NOMO-1 treated with DMSO at 0.1 percent for 48 hours (cell line): ENCODE data around the gene PDE4B.
"Not testable (repeated sequence)": the region's sequence is repeated elsewhere in the genome, so short reads cannot be mapped to it uniquely, and the experiment has no call there.

ENCODE experiments used
- DNase-seq: peaks from one replicate; lab custom pipeline; 2025; ENCODE audit not compliant: unreplicated experiment; lab: John Stamatoyannopoulos, UW

The PDE4B gene

DNA sequence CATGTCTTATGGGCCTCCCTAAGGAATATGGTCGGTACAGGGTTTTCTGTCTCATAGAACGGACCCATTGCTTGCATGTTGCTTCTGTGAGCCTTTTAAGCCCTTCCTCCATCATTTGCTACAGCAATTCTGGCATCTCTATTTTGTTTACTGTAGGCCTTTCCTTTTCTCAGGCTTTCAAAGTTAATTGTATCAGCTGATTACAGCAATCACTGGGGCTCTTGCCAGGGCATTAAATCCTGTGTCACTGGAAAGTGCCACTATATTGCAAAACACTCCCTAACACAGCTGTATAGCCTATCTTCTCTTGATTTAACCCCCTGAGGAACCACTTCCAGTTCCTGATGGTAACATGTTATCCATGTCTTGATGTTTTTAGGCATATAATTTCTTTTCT is 156.5 kb downstream of the PDE4B start:
- DNase-seq = no peak

DNA sequence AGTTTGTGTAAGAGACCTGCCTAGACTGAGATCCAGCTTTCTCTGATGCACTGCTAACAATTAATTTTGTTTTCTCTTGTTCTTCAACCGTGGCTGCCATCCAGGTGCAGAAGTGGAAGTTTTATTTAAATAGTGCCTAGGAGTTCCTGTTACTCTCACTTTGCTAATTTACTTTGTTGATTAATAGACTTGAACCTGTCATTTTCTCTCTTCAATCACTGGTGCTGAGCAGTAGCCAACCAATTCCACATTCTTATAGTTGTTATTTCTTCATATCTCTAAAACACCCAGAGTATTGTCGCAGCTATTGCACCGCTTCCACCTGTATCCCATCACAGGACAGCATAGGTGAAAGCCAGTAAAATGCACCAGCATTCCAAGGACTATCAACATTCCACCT is 157.2 kb downstream of the PDE4B start:
- no peak for DNase-seq

DNA sequence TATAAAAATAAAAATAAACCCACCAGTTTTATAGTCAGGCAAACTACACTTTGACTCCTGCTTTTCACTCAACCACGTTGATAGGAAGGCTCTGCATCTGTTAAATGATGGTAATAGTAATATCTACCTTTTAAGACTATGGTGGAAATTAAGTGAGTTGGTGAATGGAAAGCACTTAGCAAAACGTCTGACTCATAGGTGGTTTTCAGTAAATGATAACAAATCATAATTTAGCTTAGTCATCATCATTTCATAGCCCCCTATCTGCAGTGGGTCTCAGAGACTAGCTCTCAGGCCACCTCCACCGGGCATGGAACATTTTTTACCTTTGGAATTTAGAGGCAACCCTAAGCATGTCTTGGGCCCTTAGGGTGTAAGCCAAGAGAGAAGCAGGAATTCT is 160.0 kb downstream of the PDE4B start:
- no peak for DNase-seq

DNA sequence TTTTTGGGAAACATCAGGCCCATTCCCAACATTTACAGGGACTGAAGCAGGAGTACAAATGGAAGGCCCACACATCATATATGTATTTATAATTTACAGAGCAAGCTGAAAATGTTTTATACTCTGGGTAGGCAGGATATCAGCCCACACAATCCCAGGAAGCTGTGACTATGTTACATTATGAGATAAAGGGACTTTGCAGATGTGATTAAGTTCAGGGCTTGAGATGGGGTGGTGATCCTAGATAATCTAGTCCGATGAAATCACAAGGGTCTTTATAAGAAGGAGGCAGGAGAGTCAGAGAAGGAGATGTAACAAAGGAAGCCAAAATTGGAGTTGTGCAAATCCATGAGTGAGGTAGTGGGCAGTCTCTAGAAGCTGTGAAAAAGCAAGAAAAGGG is 160.5 kb downstream of the PDE4B start:
- no peak for DNase-seq

DNA sequence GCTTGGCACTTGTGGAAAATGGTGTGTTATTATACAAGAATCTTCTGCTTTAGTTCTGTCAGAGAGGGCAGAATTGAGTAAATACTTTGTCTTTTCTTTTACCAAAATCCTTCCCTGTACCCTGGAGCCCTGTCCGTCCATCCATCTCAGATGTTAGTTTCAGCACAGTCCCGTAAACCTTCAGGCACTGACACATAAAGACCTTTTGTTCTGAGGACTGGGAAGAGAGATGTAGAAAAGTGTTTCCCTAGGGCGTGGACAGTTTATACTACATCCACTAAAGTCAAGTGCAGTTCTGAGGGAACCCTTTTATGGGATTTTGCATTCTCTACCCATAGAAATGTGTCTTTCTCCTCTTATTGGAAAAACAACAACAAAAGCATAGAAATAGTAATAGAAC is 162.4 kb downstream of the PDE4B start:
- no peak for DNase-seq

DNA sequence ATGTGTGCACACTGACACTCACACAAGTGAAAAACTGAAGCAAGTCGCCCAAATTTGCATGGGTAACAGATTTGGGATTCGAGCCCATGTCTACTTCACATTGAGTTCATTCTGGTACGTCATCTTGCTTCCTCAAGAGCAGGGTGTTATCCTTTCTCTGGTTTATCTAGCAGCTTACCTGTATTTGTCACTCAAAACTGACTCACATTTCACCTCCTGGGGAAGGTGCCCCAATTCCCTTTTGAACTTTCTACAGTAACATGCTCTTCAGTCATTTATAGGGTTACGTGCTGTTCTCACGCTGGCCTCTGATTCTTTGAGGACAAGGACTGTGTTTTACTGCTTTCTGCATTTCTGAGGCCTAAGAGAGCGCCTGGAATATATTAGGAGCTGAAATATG is 162.8 kb downstream of the PDE4B start:
- no peak for DNase-seq

DNA sequence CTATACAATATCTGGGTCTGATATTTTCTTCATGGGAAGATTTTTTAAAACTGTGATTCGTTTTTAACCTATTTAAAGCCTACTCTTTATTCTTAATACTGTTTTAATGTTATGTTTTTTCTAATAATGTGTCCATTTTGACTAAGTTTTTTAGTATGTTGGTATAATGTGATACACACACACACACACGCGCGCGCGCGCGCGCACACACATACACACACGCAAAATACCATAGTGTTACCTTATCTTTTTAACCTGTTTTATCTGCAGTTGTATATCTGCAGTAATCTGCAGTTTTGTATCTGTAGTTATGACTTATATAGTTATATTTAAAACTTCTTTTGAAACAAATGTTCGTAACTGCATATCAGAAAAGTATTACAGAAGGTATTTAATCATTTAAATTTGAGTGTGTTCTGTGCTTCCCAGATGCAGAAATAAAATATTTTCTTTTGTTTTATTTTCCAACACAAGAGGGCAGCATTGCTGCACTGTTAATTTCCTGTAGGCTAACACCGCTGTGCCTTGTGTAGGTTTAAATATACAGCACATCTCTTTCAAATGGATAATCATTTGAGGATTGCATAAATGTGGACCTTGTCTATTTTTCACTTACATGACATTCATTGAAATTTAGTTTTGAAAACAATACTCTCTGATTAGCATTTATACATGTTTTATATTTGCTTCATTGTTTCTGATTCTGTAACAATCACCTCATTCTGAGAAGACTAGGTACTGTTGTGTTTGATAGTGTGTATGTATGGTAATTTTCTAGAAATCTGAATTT is 166.1 kb downstream of the PDE4B start:
- DNase-seq = peak; percentile 39

DNA sequence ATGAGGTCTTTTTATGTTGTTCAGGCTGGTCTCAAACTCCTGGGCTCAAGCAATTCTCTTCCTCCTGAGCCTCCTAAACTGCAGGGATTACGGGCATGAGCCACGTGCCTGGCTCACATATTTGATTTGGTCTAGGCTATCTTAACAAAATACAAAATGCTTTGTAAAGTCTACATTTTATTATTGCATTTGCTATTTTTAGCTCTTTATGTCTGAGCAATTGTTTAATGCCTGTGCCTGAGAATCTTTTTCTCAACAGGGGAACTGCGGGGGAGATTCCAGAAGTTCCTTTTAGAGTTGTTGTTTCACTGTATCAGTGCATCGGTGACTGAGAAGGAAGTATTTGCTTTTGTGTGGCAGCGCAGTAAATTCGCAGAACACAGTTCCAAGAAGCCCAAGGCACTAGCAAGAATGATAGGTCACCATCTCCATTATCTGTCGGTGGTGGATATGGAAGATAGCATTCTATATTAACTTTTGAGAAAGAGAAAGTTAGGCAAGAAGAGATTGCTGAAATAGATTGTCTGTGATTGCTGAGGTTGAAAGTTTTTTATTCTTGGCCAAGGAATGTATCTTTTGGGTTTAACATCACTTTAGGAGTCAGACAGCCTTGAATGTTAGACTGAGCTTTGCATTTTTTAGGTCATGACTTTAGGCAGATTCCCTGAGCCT is 167.3 kb downstream of the PDE4B start:
- no peak for DNase-seq

DNA sequence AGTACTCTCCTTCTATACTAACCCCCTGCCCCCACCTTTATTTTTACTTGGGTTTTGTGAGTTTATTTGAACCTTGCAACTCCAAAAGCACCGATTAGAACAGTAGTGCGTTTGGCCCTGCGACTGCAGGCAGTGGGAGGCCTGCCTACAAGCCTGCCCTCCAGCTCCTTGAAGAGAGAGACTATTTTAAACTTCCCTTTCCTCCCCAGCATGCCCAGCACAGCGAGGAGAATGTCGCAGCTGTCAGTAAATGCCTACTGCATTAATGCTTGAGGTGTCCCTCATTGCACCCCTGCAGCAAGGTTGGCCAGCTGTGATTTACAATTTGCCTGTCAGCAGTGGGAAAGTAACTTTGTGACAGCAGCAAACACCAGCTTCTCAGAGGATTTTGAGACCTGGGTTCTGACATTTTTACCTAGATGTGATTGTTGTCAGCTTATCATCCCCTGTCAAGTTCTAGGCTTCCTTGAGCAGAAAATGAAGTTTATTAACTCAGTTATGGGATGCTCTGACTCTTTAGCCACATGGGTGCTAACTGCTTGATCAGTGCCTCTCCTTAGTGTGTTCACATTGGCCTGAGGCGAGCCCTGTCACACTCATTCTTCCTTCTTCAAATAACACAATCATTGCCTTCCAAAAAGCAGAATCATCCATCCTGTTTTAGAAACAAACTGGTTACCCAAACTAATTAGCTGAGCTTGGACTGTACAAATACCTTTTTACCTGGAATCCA is 170.6 kb downstream of the PDE4B start:
- DNase-seq = no peak

DNA sequence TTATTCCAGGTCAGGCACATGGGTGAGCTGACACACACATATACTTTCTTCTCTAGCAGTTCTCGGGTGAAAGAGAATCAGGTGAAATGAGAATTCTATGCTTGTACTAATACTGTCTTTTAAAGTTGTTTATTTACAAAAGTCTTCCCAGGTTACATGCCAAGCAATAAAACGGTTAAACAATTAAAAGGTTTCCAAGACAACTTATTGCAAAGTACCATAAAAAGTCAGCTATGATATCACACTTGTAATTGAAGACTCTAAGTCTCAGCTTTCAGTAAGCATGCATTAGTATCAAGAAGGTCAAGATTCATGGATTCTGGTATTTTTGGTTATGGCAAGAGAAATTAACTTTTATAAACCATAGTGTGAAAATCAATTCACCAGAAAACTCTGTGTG is 171.4 kb downstream of the PDE4B start:
- no peak for DNase-seq

DNA sequence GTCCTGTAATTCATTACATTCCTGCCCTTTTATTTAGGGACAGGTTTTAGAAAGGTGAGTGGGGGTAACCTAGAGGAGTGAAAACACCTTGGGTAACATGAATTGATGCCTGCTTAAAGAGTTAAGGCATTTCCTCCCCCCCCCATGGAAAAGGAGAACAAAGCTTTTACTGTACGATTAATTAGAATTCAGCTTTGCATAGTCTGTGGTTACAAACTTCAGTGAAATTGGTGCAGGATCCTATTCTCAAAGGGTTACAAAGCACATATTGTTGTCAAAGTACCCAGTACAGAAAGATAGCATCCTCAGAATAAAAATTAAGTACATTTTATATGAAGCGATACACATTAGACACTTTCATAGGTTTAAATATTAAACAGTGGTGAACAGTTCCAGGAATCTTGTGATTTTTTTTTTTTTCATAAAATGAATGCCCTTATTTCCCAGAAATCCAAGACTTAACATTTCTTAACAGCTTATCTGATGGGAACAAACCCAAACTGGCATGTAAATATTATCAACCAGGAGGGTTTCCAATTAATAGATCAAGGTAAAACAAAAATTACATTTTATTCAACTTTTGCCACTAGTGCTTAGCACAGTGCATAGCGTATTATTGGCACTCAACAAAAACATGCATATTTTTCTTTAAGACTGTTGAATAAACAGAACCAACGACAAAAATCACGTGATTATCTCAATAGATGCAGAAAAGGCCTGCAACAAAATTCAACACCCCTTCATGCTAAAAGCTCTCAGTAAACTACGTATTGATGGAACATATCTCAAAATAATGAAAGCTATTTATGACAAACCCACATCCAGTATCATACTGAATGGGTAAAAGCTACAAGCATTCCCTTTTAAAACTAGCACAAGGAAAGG is 172.7 kb downstream of the PDE4B start:
- no peak for DNase-seq

DNA sequence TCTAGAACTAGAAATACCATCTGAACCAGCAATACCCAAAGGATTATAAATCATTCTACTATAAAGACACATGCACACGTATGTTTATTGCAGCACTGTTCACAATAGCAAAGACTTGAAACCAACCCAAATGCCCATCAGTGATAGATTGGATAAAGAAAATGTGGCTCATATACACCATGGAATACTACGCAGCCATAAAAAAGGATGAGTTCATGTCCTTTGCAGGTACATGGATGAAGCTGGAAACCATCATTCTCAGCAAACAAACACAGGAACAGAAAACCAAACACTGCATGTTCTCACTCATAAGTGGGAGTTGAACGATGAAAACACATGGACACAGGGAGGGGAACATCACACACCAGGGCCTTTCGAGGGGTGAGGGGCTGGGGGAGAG is 174.8 kb downstream of the PDE4B start:
- DNase-seq = not testable (repeated sequence)

DNA sequence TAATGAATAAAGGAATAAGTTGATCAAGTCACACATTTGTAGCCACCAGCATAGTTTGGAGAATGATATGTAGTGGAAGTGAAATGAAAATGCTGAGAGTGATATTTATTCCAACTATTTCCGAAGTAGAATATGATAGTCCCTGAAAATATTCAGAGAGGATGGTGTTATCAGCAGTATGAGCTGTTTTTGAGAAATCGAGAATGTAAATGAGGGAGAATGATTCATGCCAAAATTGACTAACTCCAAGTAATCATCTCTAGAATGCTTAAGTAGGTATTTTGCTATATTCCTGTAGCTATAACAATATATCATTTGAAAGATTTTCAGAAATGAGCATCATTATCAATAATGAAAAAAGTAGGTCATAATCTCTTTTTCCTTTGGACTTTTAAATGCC is 178.9 kb downstream of the PDE4B start:
- DNase-seq = no peak

DNA sequence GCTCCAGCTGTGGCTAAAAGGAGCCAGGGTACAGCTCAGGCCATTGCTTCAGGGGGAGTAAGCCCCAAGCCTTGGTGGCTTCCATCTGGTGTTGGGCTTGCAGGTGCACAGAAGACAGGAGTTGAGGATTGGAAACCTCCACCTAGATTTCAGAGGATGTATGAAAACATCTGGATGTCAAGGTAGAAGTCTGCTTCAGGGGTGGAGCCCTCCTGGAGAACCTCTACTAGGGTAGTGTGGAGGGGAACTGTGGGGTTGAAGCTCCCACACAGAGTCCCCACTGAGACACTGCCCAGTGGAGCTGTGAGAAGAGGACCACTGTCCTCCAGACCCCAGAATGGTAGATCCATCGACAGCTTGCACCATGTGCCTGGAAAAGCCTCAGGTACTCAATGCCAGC is 183.0 kb downstream of the PDE4B start:
- DNase-seq = no peak

DNA sequence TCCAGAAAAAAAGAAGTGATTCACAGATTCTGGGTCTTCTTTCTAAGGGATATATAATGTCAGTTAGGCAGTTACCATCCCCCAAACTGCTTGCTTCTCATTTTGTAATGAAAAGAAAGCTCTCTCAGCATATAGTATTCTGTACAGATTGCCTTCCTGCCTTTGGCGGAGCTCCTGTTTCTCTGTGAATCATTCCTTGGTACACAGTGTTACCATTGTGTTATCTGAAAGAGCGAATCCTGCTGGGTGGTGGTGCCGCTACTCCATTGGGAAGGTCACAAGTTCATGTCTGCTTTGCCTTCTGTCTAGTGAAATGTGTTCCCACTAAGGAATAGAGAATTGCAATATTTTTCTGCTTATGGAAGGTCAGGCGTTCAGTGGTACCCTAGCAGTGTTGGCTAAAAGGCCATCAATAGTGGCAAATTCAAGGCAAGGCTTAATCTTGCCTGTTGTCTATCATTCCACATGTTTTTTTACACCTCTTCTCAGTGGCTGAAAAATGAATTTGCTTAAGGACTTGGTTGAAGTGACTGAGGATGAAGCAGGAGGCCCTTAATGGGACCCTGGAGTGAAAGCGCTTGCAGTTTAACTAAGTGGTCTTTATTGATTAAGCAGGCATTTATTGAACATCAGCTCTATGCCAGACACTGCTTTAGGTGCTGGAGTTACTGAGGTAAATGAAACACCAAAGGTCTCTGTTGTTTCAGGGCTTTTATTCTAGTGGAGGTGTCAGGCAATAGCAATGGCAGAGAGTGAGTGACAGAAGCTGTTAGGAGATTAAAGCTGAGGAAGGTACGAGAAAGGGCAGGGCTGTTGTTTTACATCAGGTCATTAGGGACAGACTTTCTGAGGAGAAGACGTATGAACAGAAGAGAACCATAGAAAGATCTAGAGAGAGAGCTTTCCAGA is 186.7 kb downstream of the PDE4B start:
- DNase-seq = no peak

DNA sequence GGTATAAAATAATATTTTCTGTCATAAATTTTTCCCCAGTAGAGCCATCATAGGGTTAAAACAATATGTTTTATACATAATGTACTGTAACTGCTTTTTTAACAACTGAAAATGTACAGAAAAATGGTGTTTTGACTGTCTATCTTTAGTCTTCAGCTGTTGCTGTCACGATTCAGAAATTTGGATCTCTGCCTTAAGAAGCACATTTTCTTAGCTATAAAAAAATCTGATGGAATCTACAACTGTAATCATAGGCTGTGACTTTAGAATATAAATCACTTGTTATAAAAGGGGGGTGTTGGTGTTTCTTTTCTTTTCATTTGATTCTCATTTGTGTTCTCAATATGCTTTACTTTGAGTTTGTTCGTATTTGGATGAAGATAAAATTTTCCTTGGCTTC is 187.5 kb downstream of the PDE4B start:
- DNase-seq = no peak

DNA sequence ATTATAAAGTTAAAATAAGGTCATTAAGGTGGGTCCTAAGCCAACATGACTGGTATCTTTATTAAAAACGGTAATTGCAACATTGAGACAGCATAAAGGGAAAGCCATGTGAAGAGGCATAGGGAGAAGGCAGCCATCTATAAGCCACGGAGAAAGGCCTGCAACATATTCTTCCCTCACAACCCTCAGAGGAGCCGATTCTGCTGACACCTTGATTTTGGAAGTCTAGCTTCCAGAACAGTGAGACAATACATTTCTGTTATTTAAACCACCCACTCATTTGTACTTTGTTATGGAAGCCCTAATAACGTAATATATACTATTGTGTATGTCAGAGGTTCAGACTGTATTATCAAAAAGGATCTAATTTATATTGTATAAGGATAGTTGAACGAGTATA is 190.8 kb downstream of the PDE4B start:
- DNase-seq = no peak

DNA sequence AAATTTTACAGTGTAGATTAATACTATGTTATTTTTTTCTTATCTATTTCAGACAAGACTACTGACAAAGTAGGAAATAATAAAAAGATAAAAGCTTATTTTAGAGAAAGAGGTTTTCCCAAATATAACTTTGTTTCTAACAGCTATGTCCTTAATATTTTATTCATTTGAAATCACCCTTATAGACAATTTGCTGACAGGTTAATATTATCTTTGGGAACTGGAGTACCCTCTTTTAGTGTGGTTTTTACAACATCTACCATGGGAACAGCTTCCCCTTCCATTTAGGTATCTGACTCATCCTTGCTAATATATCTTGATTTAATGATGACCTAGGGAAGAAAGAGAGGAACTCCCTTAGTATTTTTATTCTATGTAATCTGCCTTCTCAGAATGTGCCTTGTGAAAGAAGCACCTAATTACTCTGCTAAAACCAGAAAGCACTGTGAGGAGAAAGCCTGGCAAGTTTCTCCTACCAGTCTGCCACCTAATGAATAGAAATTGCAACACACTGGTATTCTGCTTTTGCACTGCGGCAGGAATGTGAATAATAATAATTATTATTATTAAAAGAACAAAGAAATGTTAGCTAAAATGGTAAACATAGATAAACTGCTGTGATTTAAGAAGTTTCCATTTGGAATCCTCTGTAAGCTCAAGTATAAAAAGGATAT is 192.8 kb downstream of the PDE4B start:
- peak; percentile 27 for DNase-seq

DNA sequence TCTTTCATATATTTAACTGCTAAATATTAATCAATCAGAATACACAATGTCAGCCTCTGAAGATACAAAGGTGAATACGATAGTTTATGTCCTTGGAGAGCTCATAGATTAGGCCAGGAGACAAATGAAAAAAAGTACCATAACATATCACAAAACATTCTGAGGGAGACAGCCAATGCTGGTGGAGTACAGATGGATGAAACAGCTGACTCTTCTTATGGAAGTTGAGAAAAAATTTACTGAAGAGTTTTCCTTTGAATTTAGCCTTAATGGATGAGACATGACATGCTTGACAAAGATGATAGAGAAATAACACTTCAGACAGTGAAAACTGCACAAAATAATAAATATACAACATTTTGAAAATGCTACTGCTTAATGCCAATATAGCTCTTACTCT is 193.5 kb downstream of the PDE4B start:
- no peak for DNase-seq

DNA sequence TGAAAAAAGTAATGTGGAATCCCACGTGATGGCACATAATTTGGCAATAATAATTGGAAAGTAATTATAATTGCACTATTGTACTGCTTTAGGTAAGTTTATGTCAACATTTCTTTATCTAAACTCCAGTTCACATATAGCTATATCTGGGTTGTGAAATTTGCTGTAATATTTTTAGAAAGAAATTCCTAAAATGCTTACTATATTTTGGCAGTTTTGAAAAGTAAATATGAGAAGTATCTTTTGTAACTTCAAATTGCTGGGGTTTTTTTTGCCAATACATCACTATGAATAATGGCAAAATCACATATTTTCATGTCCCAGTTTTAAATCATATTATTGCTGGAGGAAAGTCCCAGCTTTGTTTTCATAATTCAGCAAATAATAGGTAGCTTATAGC is 197.5 kb downstream of the PDE4B start:
- DNase-seq = no peak
